ENCODE data around the gene FAAP20.

DNA sequence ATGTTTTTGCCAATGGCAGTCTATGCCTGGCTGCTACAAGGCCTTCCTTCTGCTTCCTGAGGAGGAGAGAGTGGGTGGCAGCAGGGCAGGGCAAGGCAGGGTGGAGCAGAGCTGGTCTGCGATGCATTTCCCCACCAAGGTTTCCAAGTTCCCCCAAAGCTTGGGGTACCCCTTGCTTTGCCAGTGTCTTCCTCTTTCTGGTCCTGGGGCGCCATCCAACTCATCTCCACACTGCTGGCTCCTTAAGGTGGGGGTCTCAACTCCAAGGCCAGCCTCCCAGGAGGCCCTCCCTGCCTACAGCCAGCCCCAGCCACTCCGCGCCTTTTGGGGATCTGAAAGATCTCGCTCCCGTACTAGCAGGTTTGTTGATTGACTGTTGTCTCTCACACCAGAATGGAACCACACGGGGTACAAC is 29.6 kb upstream of the FAAP20 start:
- TF ChIP-seq POLR2A (IDR thresholded peaks at IDR 0.05): no peak
- TF ChIP-seq, protein P1, sequence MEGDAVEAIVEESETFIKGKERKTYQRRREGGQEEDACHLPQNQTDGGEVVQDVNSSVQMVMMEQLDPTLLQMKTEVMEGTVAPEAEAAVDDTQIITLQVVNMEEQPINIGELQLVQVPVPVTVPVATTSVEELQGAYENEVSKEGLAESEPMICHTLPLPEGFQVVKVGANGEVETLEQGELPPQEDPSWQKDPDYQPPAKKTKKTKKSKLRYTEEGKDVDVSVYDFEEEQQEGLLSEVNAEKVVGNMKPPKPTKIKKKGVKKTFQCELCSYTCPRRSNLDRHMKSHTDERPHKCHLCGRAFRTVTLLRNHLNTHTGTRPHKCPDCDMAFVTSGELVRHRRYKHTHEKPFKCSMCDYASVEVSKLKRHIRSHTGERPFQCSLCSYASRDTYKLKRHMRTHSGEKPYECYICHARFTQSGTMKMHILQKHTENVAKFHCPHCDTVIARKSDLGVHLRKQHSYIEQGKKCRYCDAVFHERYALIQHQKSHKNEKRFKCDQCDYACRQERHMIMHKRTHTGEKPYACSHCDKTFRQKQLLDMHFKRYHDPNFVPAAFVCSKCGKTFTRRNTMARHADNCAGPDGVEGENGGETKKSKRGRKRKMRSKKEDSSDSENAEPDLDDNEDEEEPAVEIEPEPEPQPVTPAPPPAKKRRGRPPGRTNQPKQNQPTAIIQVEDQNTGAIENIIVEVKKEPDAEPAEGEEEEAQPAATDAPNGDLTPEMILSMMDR (IDR thresholded peaks at IDR 0.05): no peak

All from Peyer's patch (tissue), 4 donors.